Measurements from ENCODE around the gene TBCEL.

Gene TBCEL

GRCh38 chr11:121032546-121032945 lies 8.6 kb downstream of the TBCEL start:
- Histone ChIP-seq H3K79me2 (ENCODE audit: low read length) (peaks cover 21% of the 10 kb centered on the region; the same call in 1 of the 2 replicates), H3F3A (ENCODE audit: insufficient read depth, low read length) (peaks cover 5% of the 10 kb centered on the region; the same call in 1 of the 2 replicates), H3K4me1 (ENCODE audit: low read length) (peaks cover 25% of the 10 kb centered on the region), H3K9me2 (replicated peaks; ENCODE audit: insufficient read depth, low read length) (no peaks in the 10 kb centered on the region), H3K4me3 (ENCODE audit: low read length) (no peak overlapping the region), H4K20me1 (ENCODE audit: insufficient read depth, low read length) (no peaks in the 10 kb centered on the region), H3K27me3 (replicated peaks; ENCODE audit: insufficient read depth, low read length) (no peaks in the 10 kb centered on the region), H3K9ac (ENCODE audit: low read length) (no peak overlapping the region), H2AFZ (ENCODE audit: low read length) (no peak overlapping the region), H3K9me3 (replicated peaks; ENCODE audit: insufficient read depth, low read length) (no peaks in the 10 kb centered on the region), H3K4me2 (ENCODE audit: low read depth, low read length) (no peak overlapping the region), H3K36me3 (replicated peaks; ENCODE audit: insufficient read depth, low read length) (no peaks in the 10 kb centered on the region), H3K27ac (ENCODE audit: low read length) (no peak overlapping the region)
- TF ChIP-seq CTCF (IDR thresholded peaks at IDR 0.05; ENCODE audit: low read length) (peak; percentile 30; the same call in 1 of the 2 replicates), EZH2 (optimal IDR thresholded peaks at IDR 0.05; ENCODE audit: low read depth, low read length) (no peak), EZH2phosphoT487 (IDR thresholded peaks at IDR 0.05; ENCODE audit: low read length) (no peak)
- no peak for DNase-seq

- H3K9me3 ChIP-seq (replicated peaks; ENCODE audit: insufficient read depth, low read length): no peaks in the 10 kb centered on the region
- TF ChIP-seq EZH2phosphoT487 (IDR thresholded peaks at IDR 0.05; ENCODE audit: low read length): no peak
- TF ChIP-seq CTCF (IDR thresholded peaks at IDR 0.05; ENCODE audit: low read length): no peak
- no peak for TF ChIP-seq EZH2 (optimal IDR thresholded peaks at IDR 0.05; ENCODE audit: low read depth, low read length)
- no peaks in the 10 kb centered on the region for H3K27me3 ChIP-seq (replicated peaks; ENCODE audit: insufficient read depth, low read length)
- DNase-seq: no peak
- no peak overlapping the region for H2AFZ ChIP-seq (ENCODE audit: low read length)
- no peaks in the 10 kb centered on the region for H3K9me2 ChIP-seq (replicated peaks; ENCODE audit: insufficient read depth, low read length)
- H3K27ac ChIP-seq (ENCODE audit: low read length): no peak overlapping the region
- H3K36me3 ChIP-seq (replicated peaks; ENCODE audit: insufficient read depth, low read length): no peaks in the 10 kb centered on the region
- peaks cover 15% of the 10 kb centered on the region; the same call in 1 of the 2 replicates for H3K79me2 ChIP-seq (ENCODE audit: low read length)
- H3K9ac ChIP-seq (ENCODE audit: low read length): no peak overlapping the region
- H3K4me2 ChIP-seq (ENCODE audit: low read depth, low read length): no peak overlapping the region
- H3F3A ChIP-seq (ENCODE audit: insufficient read depth, low read length): peaks cover 5% of the 10 kb centered on the region; the same call in 1 of the 2 replicates
- H3K4me1 ChIP-seq (ENCODE audit: low read length): peaks cover 30% of the 10 kb centered on the region
- no peak overlapping the region for H3K4me3 ChIP-seq (ENCODE audit: low read length)
- no peaks in the 10 kb centered on the region for H4K20me1 ChIP-seq (ENCODE audit: insufficient read depth, low read length)
Measured at GRCh38 chr11:121033635-121034034, 9.7 kb downstream of the TBCEL start.

GRCh38 chr11:121035169-121035755 lies 11.4 kb downstream of the TBCEL start:
- Histone ChIP-seq H3K4me2 (ENCODE audit: low read depth, low read length) (peak overlapping the region; percentile 62), H3K36me3 (replicated peaks; ENCODE audit: insufficient read depth, low read length) (no peaks in the 10 kb centered on the region), H3K9me2 (replicated peaks; ENCODE audit: insufficient read depth, low read length) (no peaks in the 10 kb centered on the region), H2AFZ (ENCODE audit: low read length) (no peak overlapping the region), H3K27me3 (replicated peaks; ENCODE audit: insufficient read depth, low read length) (no peaks in the 10 kb centered on the region), H3K79me2 (ENCODE audit: low read length) (peaks cover 12% of the 10 kb centered on the region; the same call in 1 of the 2 replicates), H3K4me1 (ENCODE audit: low read length) (peaks cover 46% of the 10 kb centered on the region), H3K4me3 (ENCODE audit: low read length) (peak overlapping the region; percentile 11; the same call in 1 of the 2 replicates), H3F3A (ENCODE audit: insufficient read depth, low read length) (peaks cover 5% of the 10 kb centered on the region; the same call in 1 of the 2 replicates), H3K27ac (ENCODE audit: low read length) (peak overlapping the region; percentile 10; the same call in 1 of the 2 replicates), H3K9ac (ENCODE audit: low read length) (no peak overlapping the region), H4K20me1 (ENCODE audit: insufficient read depth, low read length) (no peaks in the 10 kb centered on the region), H3K9me3 (replicated peaks; ENCODE audit: insufficient read depth, low read length) (no peaks in the 10 kb centered on the region)
- no peak for DNase-seq
- TF ChIP-seq EZH2phosphoT487 (IDR thresholded peaks at IDR 0.05; ENCODE audit: low read length) (no peak), EZH2 (optimal IDR thresholded peaks at IDR 0.05; ENCODE audit: low read depth, low read length) (no peak), CTCF (IDR thresholded peaks at IDR 0.05; ENCODE audit: low read length) (no peak)
